Peyer's patch (tissue), 4 donors: ENCODE results near the gene MAD1L1.

Experiments used
- POLR2A ChIP-seq, 2 donors: fragments of 450-650 bp; IDR thresholded peaks; one replicate each; pipeline ENCODE4 v1.5.1; 2017; ENCODE audit warnings: antibody characterized with exemption in 2 of 2, mild to moderate bottlenecking in 2 of 2, moderate library complexity in 2 of 2
- TF ChIP-seq, protein P1 (sequence below), 6 experiments: fragments of 450-650 bp in 4 of 6; fragments of 200-600 bp in 2 of 6; sonication (generic) in 1 of 6; IDR thresholded peaks; one replicate each; pipeline ENCODE4 v1.5.1; 2017 to 2019; ENCODE audit warnings: antibody characterized with exemption in 6 of 6, mild to moderate bottlenecking in 3 of 6, moderate library complexity in 1 of 6

DNA sequence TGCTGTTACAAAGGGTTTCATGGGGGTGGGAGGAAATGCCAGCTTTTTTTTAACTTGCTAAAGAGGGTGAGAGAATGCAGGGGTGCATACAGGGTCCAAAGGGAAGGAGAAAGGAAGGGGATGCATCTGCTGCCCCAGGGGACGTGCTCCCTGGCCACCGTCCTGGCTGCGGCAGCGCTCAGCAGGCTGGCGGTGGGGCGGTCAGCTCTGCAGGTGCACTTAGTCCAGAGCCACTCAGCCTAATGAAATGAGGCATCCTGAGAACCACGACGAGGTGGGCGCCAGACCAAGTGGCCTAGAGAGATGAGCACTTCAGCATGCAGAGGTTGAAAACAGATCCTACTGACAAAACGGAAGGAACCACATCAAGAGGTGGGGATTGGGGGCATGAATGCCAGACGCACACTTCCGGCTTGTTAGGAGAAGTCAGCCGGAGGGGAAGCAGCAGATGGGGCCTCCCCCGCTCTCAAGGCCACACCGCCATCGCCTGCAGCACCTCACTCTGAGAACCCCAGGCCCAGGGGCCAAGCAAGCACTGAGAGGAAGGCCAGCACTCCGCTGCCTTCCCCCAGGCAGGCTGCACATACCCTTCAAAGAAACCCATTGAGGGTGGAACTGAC lies 94.5 kb downstream of the MAD1L1 start:
- TF ChIP-seq, protein P1, sequence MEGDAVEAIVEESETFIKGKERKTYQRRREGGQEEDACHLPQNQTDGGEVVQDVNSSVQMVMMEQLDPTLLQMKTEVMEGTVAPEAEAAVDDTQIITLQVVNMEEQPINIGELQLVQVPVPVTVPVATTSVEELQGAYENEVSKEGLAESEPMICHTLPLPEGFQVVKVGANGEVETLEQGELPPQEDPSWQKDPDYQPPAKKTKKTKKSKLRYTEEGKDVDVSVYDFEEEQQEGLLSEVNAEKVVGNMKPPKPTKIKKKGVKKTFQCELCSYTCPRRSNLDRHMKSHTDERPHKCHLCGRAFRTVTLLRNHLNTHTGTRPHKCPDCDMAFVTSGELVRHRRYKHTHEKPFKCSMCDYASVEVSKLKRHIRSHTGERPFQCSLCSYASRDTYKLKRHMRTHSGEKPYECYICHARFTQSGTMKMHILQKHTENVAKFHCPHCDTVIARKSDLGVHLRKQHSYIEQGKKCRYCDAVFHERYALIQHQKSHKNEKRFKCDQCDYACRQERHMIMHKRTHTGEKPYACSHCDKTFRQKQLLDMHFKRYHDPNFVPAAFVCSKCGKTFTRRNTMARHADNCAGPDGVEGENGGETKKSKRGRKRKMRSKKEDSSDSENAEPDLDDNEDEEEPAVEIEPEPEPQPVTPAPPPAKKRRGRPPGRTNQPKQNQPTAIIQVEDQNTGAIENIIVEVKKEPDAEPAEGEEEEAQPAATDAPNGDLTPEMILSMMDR (IDR thresholded peaks at IDR 0.05), result no peak
- TF ChIP-seq POLR2A (IDR thresholded peaks at IDR 0.05), result no peak
